ENCODE data around the gene C2orf78. TPM values are rescaled to one million over a fixed set of nuclear protein-coding genes. Genes with fewer than 3 reads are reported as not detected.

C2orf78 gene
- total RNA-seq, 2 donors from 2014 or later, result not detected

DNA sequence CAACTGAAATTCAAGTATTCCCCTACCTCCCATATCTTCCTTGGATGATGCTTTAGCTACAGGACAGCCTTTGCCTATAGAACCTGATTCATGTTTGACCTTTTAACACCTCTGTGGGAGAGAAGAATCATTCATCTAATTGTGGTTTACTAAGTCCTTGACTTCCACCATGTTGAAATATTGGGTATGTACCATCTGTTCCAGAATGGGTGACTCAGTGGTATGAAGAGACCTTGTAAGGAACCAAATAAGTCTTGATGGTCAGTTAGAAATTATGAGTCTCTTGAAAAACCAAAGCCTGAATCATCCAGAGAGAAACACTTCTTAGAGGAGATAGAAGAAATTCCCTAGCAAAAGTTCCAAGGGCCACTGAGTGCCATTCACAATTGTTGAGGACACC is 72.2 kb downstream of the C2orf78 start:
- no peaks in the 10 kb centered on the region for H3K27me3 Mint-ChIP-seq
- H3K4me3 Mint-ChIP-seq, result no peak overlapping the region
- DNase-seq, result no peak
- no peaks in the 10 kb centered on the region for H3K9me3 ChIP-seq (ENCODE audit: control insufficient read depth, low read length, poor library complexity, severe bottlenecking)
- H3K4me1 Mint-ChIP-seq, result no peaks in the 10 kb centered on the region
- H3K36me3 Mint-ChIP-seq (ENCODE audit: low read depth), result peaks cover 16% of the 10 kb centered on the region
- ATAC-seq, result no peak
- no peak overlapping the region for H3K27ac Mint-ChIP-seq

DNA sequence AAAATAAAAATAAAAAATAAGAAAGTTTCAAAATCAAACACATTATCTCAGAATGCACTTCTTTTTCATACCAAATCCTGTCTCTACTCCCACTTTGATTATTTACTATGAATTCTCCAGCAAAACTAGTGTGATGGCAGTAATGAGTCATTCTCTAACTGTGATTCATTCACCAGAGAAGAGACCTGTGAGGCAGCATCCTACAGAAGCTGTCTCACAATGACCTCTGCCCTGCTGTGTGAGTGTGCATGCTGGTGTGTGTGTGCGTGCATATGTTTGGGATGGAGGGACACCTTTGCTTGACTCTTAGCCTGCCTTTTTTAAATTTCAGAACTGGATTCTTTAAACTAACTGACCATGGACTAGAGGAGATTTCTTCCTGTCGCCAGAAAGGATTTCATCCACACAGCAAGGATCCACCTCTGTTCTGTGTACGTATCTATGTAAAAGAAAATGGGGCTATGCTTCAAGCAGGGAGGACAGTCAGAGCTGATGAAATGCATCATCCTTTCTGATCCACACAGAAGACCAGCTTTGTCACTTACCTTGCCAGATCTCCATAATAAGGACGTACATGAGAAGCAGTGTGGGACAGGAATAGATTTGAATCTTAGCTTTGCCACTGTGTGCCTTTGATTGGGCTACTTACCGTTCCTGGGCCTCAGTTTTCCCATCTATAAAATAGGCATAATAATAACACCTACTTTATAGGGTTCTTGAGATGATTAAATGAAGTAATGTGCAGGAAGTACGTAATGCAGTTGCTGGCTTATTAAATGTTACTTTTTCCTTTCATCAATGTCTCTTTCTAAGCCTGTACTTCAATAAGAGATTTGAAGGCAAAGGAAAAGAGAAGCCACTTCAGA is 76.0 kb downstream of the C2orf78 start:
- Mint-ChIP-seq H3K27ac (no peak overlapping the region), H3K36me3 (ENCODE audit: low read depth) (peaks cover 22% of the 10 kb centered on the region), H3K27me3 (no peaks in the 10 kb centered on the region), H3K4me1 (no peaks in the 10 kb centered on the region), H3K4me3 (no peak overlapping the region)
- ATAC-seq (no peak), DNase-seq (no peak)
- H3K9me3 ChIP-seq (ENCODE audit: control insufficient read depth, low read length, poor library complexity, severe bottlenecking), result no peaks in the 10 kb centered on the region

- no peak for ATAC-seq
- Mint-ChIP-seq H3K27ac (no peak overlapping the region), H3K4me1 (no peaks in the 10 kb centered on the region), H3K36me3 (ENCODE audit: low read depth) (peaks cover 14% of the 10 kb centered on the region), H3K4me3 (no peak overlapping the region), H3K27me3 (no peaks in the 10 kb centered on the region)
- no peak for DNase-seq
- no peaks in the 10 kb centered on the region for H3K9me3 ChIP-seq (ENCODE audit: control insufficient read depth, low read length, poor library complexity, severe bottlenecking)
Measured at GRCh38 chr2:73862987-73863386, 79.0 kb downstream of the C2orf78 start.

Other genes with a start within 250 kb of the C2orf78 start
- not detected for gene NAT8, start 141.8 kb upstream of the C2orf78 start, total RNA-seq
- gene TPRKB, start 46.8 kb upstream of the C2orf78 start, total RNA-seq, result 10 to 100 TPM; 16.0 to 21.0 TPM
- gene DUSP11, start 4.1 kb upstream of the C2orf78 start, total RNA-seq, result 10 to 100 TPM; 35.6 to 44.9 TPM
- gene STAMBP, start 44.8 kb downstream of the C2orf78 start, total RNA-seq, result 10 to 100 TPM; 22.1 to 25.3 TPM
- gene ACTG2, start 108.8 kb downstream of the C2orf78 start, total RNA-seq, result not detected
- 10 to 100 TPM; 34.2 to 39.7 TPM for gene DGUOK, start 142.7 kb downstream of the C2orf78 start, total RNA-seq
- 10 to 100 TPM; 20.3 to 22.5 TPM for gene TET3, start 200.7 kb downstream of the C2orf78 start, total RNA-seq